ENCODE data around the gene TAB3. TPM values are rescaled to one million over a fixed set of nuclear protein-coding genes. Genes with fewer than 3 reads are reported as not detected.

TAB3 gene
- total and polyA plus RNA-seq, 2 donors from 2014 or later, result 7.9 to 26.9 TPM

GRCh38 chrX:30870572-30870971 lies 18.5 kb downstream of the TAB3 start:
- FAIRE-seq, result no peak
- no peak for TF ChIP-seq CTCF (IDR thresholded peaks at IDR 0.05; ENCODE audit: borderline replicate concordance, extremely low read depth, insufficient read depth)
- intact Hi-C loops (cut with DNase I), result no loop called here
- H3K27ac ChIP-seq (ENCODE audit: low read depth in 2 of 2, low read length in 2 of 2), result no peak overlapping the region
- H3K4me3 ChIP-seq (ENCODE audit: low read length in 3 of 3), result no peak overlapping the region
- H3K4me1 ChIP-seq (ENCODE audit: control insufficient read depth in 2 of 3, insufficient read depth in 2 of 3, low read depth in 1 of 3, low read length in 3 of 3), result no peaks in the 10 kb centered on the region
- no peak overlapping the region for H3K9ac ChIP-seq (ENCODE audit: low read length in 3 of 3)
- H3K27me3 ChIP-seq (ENCODE audit: control insufficient read depth, insufficient read depth, low read length), result no peaks in the 10 kb centered on the region
- no peak for DNase-seq
- H3K36me3 ChIP-seq (ENCODE audit: control insufficient read depth in 2 of 3, insufficient read depth in 3 of 3, low read length in 3 of 3), result no peaks in the 10 kb centered on the region
- no peaks in the 10 kb centered on the region for H3K9me3 ChIP-seq (ENCODE audit: control insufficient read depth in 2 of 3, insufficient read depth in 1 of 3, low read length in 3 of 3)

- no peak for FAIRE-seq
- no peaks in the 10 kb centered on the region for H3K4me1 ChIP-seq (ENCODE audit: control insufficient read depth in 2 of 3, insufficient read depth in 2 of 3, low read depth in 1 of 3, low read length in 3 of 3)
- H3K27me3 ChIP-seq (ENCODE audit: control insufficient read depth, insufficient read depth, low read length), result no peaks in the 10 kb centered on the region
- no peak overlapping the region for H3K9ac ChIP-seq (ENCODE audit: low read length in 3 of 3)
- H3K36me3 ChIP-seq (ENCODE audit: control insufficient read depth in 2 of 3, insufficient read depth in 3 of 3, low read length in 3 of 3), result no peaks in the 10 kb centered on the region
- H3K9me3 ChIP-seq (ENCODE audit: control insufficient read depth in 2 of 3, insufficient read depth in 1 of 3, low read length in 3 of 3), result no peaks in the 10 kb centered on the region
- no peak overlapping the region for H3K4me3 ChIP-seq (ENCODE audit: low read length in 3 of 3)
- H3K27ac ChIP-seq (ENCODE audit: low read depth in 2 of 2, low read length in 2 of 2), result no peak overlapping the region
- intact Hi-C loops (cut with DNase I), result no loop called here
- no peak for DNase-seq
- TF ChIP-seq CTCF (IDR thresholded peaks at IDR 0.05; ENCODE audit: borderline replicate concordance, extremely low read depth, insufficient read depth), result no peak
These were observed 23.4 kb downstream of the TAB3 start for GRCh38 chrX:30865612-30866011.

GRCh38 chrX:30865015-30865414 lies 24.0 kb downstream of the TAB3 start:
- intact Hi-C loops (cut with DNase I), result no loop called here
- H3K27me3 ChIP-seq (ENCODE audit: control insufficient read depth, insufficient read depth, low read length), result no peaks in the 10 kb centered on the region
- no peak overlapping the region for H3K4me3 ChIP-seq (ENCODE audit: low read length in 3 of 3)
- H3K9me3 ChIP-seq (ENCODE audit: control insufficient read depth in 2 of 3, insufficient read depth in 1 of 3, low read length in 3 of 3), result no peaks in the 10 kb centered on the region
- no peak overlapping the region for H3K27ac ChIP-seq (ENCODE audit: low read depth in 2 of 2, low read length in 2 of 2)
- DNase-seq (peak in 2 of 5 donors; percentile 37 to 40), FAIRE-seq (no peak)
- no peak overlapping the region for H3K9ac ChIP-seq (ENCODE audit: low read length in 3 of 3)
- TF ChIP-seq CTCF (IDR thresholded peaks at IDR 0.05; ENCODE audit: borderline replicate concordance, extremely low read depth, insufficient read depth), result no peak
- H3K36me3 ChIP-seq (ENCODE audit: control insufficient read depth in 2 of 3, insufficient read depth in 3 of 3, low read length in 3 of 3), result no peaks in the 10 kb centered on the region
- H3K4me1 ChIP-seq (ENCODE audit: control insufficient read depth in 2 of 3, insufficient read depth in 2 of 3, low read depth in 1 of 3, low read length in 3 of 3), result no peaks in the 10 kb centered on the region

GRCh38 chrX:30864383-30864785 lies 24.7 kb downstream of the TAB3 start:
- Histone ChIP-seq H3K4me1 (ENCODE audit: control insufficient read depth in 2 of 3, insufficient read depth in 2 of 3, low read depth in 1 of 3, low read length in 3 of 3) (no peaks in the 10 kb centered on the region), H3K4me3 (ENCODE audit: low read length in 3 of 3) (no peak overlapping the region), H3K36me3 (ENCODE audit: control insufficient read depth in 2 of 3, insufficient read depth in 3 of 3, low read length in 3 of 3) (no peaks in the 10 kb centered on the region), H3K9me3 (ENCODE audit: control insufficient read depth in 2 of 3, insufficient read depth in 1 of 3, low read length in 3 of 3) (no peaks in the 10 kb centered on the region), H3K27ac (ENCODE audit: low read depth in 2 of 2, low read length in 2 of 2) (no peak overlapping the region), H3K9ac (ENCODE audit: low read length in 3 of 3) (no peak overlapping the region), H3K27me3 (ENCODE audit: control insufficient read depth, insufficient read depth, low read length) (no peaks in the 10 kb centered on the region)
- no peak for TF ChIP-seq CTCF (IDR thresholded peaks at IDR 0.05; ENCODE audit: borderline replicate concordance, extremely low read depth, insufficient read depth)
- intact Hi-C loops (cut with DNase I), result no loop called here
- FAIRE-seq, result no peak
- DNase-seq, result peak in 2 of 5 donors; percentile 9 to 26

Data from kidney (tissue), 14 donors.